GM21576 (cell line): ENCODE data around the gene PHLPP2.

ENCODE experiments used
- ATAC-seq: cut with Tn5 transposase; IDR thresholded peaks from one replicate; pipeline ENCODE4 v1.9.1; 2021; ENCODE audit warnings: mild to moderate bottlenecking, moderate library complexity; ENCODE audit not compliant: unreplicated experiment

Gene PHLPP2

GRCh38 chr16:71669926-71670536, 54.5 kb downstream of the PHLPP2 start:
- no peak for ATAC-seq

GRCh38 chr16:71666928-71667707, 57.4 kb downstream of the PHLPP2 start:
- ATAC-seq, result no peak

- ATAC-seq, result no peak
Measured at GRCh38 chr16:71666264-71666663, 58.2 kb downstream of the PHLPP2 start.

- ATAC-seq, result no peak
Measured at GRCh38 chr16:71659471-71659870, 65.0 kb downstream of the PHLPP2 start.

GRCh38 chr16:71658771-71659170, 65.7 kb downstream of the PHLPP2 start:
- no peak for ATAC-seq

GRCh38 chr16:71649704-71650103, 74.8 kb downstream of the PHLPP2 start:
- ATAC-seq, result no peak

GRCh38 chr16:71648921-71649320, 75.6 kb downstream of the PHLPP2 start:
- ATAC-seq, result no peak

GRCh38 chr16:71648162-71648561, 76.3 kb downstream of the PHLPP2 start:
- ATAC-seq, result no peak

- ATAC-seq, result no peak
Measured at GRCh38 chr16:71647391-71647790, 77.1 kb downstream of the PHLPP2 start.

- peak; percentile 50 for ATAC-seq
Measured at GRCh38 chr16:71645450-71645849, 79.1 kb downstream of the PHLPP2 start.

GRCh38 chr16:71637398-71637797, 87.1 kb downstream of the PHLPP2 start:
- no peak for ATAC-seq

- ATAC-seq, result no peak
Measured at GRCh38 chr16:71635632-71636031, 88.9 kb downstream of the PHLPP2 start.

- no peak for ATAC-seq
Measured at GRCh38 chr16:71631776-71632175, 92.7 kb downstream of the PHLPP2 start.

- no peak for ATAC-seq
Measured at GRCh38 chr16:71630808-71631207, 93.7 kb downstream of the PHLPP2 start.

- no peak for ATAC-seq
Measured at GRCh38 chr16:71629278-71630016, 95.1 kb downstream of the PHLPP2 start.

- ATAC-seq, result no peak
Measured at GRCh38 chr16:71628810-71629209, 95.7 kb downstream of the PHLPP2 start.

GRCh38 chr16:71627731-71628181, 96.7 kb downstream of the PHLPP2 start:
- no peak for ATAC-seq

GRCh38 chr16:71626858-71627213, 97.7 kb downstream of the PHLPP2 start:
- ATAC-seq, result no peak

GRCh38 chr16:71626018-71626857, 98.3 kb downstream of the PHLPP2 start, which contains the start of gene MARVELD3:
Gene MARVELD3, plus strand, starts transcription at chr16:71626184. Its CDS starts 46 bp downstream, at chr16:71626230.
- ATAC-seq, result no peak

GRCh38 chr16:71625113-71625850, 99.2 kb downstream of the PHLPP2 start:
- no peak for ATAC-seq
